ENCODE results near the gene SPDYC.
A peak's percentile ranks its signal among the peaks of the same experiment; 100 is the strongest.

The SPDYC gene

GRCh38 chr11:65215441-65216076, 45.5 kb downstream of the SPDYC start:
- no peak for TF ChIP-seq CTCF (IDR thresholded peaks at IDR 0.05; ENCODE audit: borderline replicate concordance, control extremely low read depth, extremely low read depth, insufficient read depth, missing control alignments)
- in situ Hi-C loops (cut with MboI; ENCODE audit: low sequenced_read_pairs, unreplicated experiment) = no loop called here
- DNase-seq (ENCODE audit: low spot score) = peak; percentile 36

- in situ Hi-C loops (cut with MboI; ENCODE audit: low sequenced_read_pairs, unreplicated experiment) = no loop called here
- DNase-seq (ENCODE audit: low spot score) = peak; percentile 19
- TF ChIP-seq CTCF (IDR thresholded peaks at IDR 0.05; ENCODE audit: borderline replicate concordance, control extremely low read depth, extremely low read depth, insufficient read depth, missing control alignments) = no peak
Measured at GRCh38 chr11:65216830-65217229, 46.8 kb downstream of the SPDYC start.

GRCh38 chr11:65217441-65218423, 47.7 kb downstream of the SPDYC start:
- no peak for TF ChIP-seq CTCF (IDR thresholded peaks at IDR 0.05; ENCODE audit: borderline replicate concordance, control extremely low read depth, extremely low read depth, insufficient read depth, missing control alignments)
- in situ Hi-C loops (cut with MboI; ENCODE audit: low sequenced_read_pairs, unreplicated experiment) = no loop called here
- DNase-seq (ENCODE audit: low spot score) = peak; percentile 17

- no peak for DNase-seq (ENCODE audit: low spot score)
- in situ Hi-C loops (cut with MboI; ENCODE audit: low sequenced_read_pairs, unreplicated experiment) = no loop called here
- TF ChIP-seq CTCF (IDR thresholded peaks at IDR 0.05; ENCODE audit: borderline replicate concordance, control extremely low read depth, extremely low read depth, insufficient read depth, missing control alignments) = no peak
Measured at GRCh38 chr11:65218446-65218845, 48.4 kb downstream of the SPDYC start.

GRCh38 chr11:65219930-65220213, 49.8 kb downstream of the SPDYC start:
- DNase-seq (ENCODE audit: low spot score) = no peak
- in situ Hi-C loops (cut with MboI; ENCODE audit: low sequenced_read_pairs, unreplicated experiment) = no loop called here
- TF ChIP-seq CTCF (IDR thresholded peaks at IDR 0.05; ENCODE audit: borderline replicate concordance, control extremely low read depth, extremely low read depth, insufficient read depth, missing control alignments) = no peak

- in situ Hi-C loops (cut with MboI; ENCODE audit: low sequenced_read_pairs, unreplicated experiment) = no loop called here
- DNase-seq (ENCODE audit: low spot score) = no peak
- TF ChIP-seq CTCF (IDR thresholded peaks at IDR 0.05; ENCODE audit: borderline replicate concordance, control extremely low read depth, extremely low read depth, insufficient read depth, missing control alignments) = no peak
Measured at GRCh38 chr11:65221026-65221425, 51.0 kb downstream of the SPDYC start.
